Measurements from ENCODE around the gene CACNA1G.

Gene CACNA1G

DNA sequence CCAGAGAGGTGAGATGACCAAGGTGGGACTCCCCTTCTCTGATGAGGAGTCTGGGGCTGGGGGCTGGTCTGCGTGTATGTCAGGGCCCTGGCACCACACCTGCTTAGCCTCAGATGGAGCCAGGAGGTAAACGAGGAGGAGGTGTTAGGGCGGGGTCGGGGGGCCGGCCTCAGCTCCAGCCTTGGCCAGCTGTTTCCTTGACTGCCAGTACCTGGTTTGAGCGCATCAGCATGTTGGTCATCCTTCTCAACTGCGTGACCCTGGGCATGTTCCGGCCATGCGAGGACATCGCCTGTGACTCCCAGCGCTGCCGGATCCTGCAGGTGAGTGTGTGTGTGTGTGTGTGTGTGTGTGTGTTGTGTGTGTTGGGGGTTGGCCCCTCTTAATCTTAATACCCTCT lies 8.1 kb downstream of the CACNA1G start:
- no peak for DNase-seq (ENCODE audit: low spot score)

DNA sequence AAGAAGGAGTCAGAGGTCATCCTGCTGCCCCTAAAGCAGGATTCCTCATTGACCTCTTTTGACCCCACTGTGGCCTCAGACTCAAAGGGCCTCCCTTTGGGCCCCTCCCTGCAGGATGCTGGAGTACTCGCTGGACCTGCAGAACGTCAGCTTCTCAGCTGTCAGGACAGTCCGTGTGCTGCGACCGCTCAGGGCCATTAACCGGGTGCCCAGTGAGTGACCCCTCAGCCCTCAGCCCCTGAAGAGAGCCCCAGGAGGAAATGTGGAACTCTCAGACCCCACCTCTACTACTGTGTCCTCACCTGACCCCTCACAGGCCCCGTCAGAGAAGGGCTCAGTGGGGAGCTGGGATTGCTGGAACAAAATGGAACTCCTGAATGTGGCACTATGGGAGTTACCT lies 9.1 kb downstream of the CACNA1G start:
- no peak for DNase-seq (ENCODE audit: low spot score)

DNA sequence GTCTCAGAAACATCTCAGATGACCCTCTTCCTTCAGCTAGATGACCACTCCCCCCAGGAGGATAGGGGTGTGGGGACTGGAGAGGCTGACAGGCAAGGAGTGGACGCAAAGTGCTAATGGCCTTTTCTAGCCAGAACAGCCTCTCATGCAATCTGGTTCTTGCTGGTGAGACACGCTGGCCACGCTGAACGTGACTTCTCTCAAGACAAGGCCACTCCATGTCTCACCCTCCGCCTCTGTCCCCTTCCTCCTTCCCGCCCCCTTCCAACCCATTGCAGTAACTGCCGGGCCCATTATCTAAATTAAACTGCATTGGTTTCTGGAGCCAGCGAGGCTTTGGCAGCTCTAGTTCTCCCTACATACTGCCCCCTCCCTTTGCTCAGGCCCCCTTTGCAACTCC lies 9.5 kb downstream of the CACNA1G start:
- DNase-seq (ENCODE audit: low spot score) = no peak

DNA sequence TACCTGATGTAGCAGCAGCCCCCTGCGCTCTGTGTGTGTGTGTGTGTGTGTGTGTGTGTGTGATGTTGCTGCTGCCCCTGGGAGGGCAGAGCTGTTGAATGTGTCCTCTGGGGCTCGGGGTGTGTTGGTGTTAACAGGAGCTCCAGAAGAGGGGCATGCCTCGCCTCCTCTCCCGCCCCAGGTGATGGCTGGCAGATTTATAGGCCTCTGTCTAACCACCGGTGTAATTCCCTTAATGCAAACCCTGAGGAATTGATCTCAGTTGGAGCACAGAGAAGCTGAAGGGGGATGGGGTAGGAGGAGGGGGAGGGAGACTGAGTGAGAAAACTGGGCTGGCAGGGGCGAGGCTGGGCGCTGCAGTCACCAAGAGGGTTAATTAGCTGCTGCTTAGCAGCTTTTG lies 10.0 kb downstream of the CACNA1G start:
- DNase-seq (ENCODE audit: low spot score) = no peak

DNA sequence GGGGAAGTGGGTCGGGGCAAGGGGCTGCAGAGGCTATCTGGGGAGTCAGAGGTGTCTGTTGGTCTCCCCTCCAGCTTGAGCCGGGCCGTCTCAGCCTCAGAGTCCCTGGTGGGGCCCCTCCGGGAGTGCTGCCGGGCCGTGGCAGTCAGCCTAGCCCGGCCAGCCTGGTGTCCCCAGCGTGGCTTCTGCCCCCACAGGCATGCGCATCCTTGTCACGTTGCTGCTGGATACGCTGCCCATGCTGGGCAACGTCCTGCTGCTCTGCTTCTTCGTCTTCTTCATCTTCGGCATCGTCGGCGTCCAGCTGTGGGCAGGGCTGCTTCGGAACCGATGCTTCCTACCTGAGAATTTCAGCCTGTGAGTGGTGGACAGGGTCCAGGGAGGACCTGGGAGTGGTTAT lies 11.2 kb downstream of the CACNA1G start:
- DNase-seq (ENCODE audit: low spot score) = no peak

DNA sequence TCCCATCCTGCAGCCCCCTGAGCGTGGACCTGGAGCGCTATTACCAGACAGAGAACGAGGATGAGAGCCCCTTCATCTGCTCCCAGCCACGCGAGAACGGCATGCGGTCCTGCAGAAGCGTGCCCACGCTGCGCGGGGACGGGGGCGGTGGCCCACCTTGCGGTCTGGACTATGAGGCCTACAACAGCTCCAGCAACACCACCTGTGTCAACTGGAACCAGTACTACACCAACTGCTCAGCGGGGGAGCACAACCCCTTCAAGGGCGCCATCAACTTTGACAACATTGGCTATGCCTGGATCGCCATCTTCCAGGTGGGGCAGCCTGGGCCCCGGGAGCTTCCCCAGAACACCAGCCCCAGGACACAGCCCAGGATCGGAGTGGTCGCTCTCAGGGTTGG lies 12.0 kb downstream of the CACNA1G start:
- no peak for DNase-seq (ENCODE audit: low spot score)

DNA sequence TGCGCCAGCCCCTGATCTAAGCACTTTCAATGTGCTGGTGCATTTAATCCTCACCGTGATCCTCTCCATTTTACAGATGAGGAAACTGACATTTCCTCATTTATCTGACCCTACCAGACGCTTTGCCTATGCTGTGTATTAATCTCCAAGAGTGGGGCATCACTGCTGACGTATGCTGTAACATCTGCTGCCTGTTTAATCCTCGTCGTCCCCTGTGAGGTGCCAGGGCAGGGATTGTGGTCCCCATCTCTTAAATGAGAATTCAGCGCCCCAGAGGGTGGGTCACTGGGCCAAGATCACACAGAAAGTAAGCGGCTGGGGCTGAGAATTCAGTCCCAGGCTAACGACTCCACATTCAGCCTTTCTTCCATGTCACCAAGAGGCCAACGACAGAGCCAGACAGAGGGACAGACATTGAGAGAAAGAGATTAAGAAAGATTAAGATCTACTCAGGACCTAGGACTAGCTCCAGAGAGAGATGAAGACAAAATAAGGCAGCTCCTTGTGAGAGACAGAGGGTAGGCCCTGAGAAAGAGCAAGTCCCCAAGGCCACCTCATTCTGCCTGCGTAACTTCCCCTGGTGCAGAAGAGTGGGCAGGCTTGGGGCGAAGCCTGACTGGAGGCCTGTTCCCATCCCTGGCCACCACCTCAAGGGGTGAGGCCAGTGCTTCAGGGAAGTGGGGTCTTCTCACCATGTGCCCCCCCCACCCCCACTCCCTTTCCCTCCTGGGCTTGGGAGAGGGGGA lies 13.5 kb downstream of the CACNA1G start:
- no peak for DNase-seq (ENCODE audit: low spot score)

DNA sequence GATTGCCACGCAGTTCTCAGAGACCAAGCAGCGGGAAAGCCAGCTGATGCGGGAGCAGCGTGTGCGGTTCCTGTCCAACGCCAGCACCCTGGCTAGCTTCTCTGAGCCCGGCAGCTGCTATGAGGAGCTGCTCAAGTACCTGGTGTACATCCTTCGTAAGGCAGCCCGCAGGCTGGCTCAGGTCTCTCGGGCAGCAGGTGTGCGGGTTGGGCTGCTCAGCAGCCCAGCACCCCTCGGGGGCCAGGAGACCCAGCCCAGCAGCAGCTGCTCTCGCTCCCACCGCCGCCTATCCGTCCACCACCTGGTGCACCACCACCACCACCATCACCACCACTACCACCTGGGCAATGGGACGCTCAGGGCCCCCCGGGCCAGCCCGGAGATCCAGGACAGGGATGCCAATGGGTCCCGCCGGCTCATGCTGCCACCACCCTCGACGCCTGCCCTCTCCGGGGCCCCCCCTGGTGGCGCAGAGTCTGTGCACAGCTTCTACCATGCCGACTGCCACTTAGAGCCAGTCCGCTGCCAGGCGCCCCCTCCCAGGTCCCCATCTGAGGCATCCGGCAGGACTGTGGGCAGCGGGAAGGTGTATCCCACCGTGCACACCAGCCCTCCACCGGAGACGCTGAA lies 15.2 kb downstream of the CACNA1G start:
- DNase-seq (ENCODE audit: low spot score) = no peak

DNA sequence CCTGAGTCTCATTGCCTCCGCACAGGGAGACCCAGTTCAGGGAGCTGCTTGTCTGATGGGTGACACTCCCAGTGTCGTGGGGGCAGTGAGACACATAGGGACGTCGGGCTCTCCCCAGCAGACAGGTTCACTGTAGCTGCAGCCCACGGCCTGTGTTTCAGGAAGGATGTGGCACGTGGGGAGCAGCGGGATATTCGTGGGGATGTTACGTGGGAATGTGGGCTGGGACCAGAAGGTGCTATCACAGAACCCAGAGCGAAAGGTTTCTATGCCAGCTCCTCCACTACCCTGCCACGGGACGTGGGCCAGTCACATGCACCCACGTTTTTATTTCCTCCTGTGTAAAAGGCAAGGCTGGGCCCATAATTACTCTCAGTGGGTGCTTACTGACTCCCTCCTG lies 16.3 kb downstream of the CACNA1G start:
- no peak for DNase-seq (ENCODE audit: low spot score)

DNA sequence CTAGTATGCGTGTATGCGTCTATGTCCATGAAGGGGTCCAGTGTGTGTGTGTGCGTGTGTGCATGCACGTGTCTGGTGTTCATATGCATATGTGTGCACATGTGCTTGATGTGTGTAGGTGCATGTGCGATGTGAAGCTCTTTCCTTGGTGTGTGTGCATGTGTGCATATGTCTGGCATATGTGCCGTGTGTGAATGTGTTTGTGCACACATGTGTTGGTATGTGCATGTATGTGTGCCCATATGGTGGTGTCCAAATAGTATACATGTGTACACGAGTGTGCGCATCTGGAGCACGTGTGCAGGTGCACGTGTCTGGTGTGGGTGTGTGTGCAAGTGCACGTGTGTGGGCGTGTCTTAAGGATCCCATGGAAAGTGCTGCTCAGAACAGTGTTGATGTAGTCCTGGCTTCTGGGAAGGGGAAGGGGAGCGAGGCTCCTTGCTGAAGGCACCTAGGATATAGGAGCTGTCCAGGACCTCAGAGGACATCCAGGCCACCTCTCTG lies 17.0 kb downstream of the CACNA1G start:
- no peak for DNase-seq (ENCODE audit: low spot score)

DNA sequence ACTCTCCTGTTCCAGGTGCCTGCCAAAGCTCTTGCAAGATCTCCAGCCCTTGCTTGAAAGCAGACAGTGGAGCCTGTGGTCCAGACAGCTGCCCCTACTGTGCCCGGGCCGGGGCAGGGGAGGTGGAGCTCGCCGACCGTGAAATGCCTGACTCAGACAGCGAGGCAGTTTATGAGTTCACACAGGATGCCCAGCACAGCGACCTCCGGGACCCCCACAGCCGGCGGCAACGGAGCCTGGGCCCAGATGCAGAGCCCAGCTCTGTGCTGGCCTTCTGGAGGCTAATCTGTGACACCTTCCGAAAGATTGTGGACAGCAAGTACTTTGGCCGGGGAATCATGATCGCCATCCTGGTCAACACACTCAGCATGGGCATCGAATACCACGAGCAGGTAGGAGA lies 17.7 kb downstream of the CACNA1G start:
- no peak for DNase-seq (ENCODE audit: low spot score)

DNA sequence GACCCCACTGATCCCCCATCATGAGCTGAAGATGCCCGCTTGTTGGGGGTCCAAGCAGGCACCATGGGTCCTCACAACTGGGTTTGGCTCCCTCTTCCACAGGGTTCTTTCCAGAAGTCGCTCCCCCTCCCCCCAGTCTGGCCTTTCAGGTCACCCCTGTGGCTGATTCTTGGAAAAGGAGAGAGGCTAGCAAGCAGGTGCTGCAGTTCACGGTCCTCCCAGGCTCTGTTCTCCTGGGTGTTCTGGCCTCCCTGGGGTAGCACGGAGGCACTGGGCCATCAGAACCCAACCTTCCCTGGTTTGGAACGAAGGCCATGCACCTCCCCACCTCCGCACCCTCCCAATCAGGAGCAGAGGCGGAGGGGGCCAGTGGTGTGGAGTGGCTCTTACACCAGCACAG lies 18.9 kb downstream of the CACNA1G start:
- no peak for DNase-seq (ENCODE audit: low spot score)

DNA sequence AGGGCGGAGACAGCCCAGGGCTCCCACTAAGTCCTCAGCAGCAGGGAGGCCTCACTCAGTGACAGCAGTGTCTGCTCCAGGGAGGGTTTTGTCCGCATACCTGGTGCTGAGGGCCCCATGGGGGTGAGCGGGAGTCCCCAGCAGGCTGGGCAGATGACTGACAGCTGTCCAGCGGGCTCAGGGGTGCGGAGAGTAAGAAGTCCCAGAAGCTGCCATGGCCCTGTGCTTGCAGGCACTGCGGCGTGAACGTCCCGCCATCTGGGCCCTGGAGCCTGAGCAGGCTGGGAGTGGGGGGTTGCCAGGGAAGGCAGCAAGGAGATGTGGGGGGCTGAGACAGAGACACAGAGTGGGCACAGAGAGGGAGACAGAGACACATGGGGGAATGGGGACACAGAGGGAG lies 20.1 kb downstream of the CACNA1G start:
- DNase-seq (ENCODE audit: low spot score) = no peak

DNA sequence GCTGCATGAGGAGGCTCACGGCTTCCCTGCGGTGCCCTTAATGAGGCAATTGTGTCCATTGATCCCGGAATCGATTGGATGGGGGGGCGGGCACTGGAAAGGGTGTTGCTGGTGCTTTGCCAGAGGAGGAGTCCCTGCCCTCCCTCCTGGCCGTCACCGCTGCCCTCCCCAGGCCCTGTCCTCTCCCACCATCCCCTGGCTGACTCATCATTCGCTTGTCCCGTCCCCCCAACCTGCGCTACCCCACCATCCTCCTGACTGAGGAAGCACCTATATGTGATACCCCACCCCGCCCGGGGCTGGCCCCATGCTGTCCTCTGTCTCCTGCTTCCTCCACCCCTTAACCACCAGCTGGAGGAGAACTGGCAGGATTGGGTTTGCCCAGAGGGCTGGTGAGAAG lies 20.8 kb downstream of the CACNA1G start:
- no peak for DNase-seq (ENCODE audit: low spot score)

DNA sequence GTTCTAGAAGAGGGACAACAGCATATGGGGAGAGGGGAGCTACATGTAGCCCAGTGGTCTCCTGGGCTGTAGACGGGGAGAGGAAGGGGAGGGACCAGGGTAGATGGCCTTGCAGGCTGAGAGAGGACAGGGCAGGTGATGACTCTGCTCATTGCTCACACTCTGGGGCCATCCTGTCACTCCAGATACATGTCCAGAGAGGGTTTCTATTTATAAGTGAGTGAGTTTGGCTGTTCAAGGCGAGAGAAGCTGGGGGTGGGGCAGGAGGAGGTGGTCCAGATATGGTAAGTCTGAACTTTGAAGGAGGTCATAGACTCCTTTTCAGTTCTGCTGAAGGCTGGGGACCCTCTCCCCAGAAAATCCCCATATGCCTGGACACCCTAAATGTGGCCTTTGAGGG lies 22.2 kb downstream of the CACNA1G start:
- no peak for DNase-seq (ENCODE audit: low spot score)

DNA sequence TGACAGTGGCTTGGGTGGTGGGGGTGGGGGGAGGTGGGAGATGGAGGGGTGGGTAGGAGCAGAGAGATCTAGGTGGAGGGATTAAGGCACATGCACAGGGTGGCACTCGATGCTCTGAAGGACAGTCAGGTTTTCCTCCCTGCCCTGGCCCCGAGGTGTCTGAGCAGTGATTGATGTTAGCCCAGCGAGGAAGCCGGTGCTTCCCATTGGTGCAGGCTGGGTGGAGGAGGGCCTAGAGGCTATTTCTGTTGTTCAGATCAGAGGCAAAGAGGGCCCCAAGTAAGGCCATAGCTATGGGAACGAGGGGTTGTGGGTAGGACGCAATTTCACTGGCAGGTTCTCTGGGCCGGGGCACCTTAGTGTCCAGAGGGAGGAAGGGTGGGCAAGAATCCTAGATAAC lies 23.1 kb downstream of the CACNA1G start:
- DNase-seq (ENCODE audit: low spot score) = no peak

DNA sequence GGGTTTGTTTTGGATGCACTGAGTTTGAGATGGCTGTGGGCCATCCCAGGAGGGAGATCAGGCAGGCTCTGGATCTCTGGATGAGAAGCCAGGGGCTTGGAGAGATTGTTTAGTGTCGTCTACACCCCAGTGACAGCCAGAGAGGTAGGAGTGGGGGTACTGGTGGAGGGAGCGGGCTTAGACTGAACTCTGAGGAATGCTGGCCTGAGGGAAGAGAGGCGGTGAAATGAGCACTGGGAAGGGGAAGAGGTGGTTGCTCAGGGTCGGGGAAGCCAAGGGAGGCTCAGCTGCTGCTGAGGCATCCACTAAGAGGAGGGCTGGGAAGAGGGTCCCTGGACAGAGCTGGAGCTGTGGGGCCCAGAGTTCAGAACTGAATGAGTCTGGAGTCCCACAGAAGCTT lies 23.6 kb downstream of the CACNA1G start:
- DNase-seq (ENCODE audit: low spot score) = no peak

DNA sequence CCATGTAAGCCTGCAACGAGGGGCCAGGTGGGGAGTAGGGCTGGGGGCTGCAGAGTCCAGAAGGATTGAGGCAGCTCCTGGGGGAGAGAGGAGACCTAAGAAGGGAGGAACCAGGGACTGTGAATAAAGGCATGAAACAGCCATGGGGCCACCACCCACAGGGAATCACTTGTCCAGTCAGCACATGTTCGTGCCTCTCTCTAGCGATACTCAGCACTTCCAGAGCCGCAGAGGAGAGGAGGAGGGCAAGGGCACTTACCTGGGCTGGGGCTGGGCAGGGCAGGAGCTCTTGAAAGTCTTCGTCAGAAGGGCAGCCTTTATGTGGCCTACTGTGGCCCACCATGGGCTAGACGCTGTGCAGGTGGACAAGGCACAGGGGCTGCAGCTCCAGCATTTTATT lies 24.2 kb downstream of the CACNA1G start:
- DNase-seq (ENCODE audit: low spot score) = no peak

DNA sequence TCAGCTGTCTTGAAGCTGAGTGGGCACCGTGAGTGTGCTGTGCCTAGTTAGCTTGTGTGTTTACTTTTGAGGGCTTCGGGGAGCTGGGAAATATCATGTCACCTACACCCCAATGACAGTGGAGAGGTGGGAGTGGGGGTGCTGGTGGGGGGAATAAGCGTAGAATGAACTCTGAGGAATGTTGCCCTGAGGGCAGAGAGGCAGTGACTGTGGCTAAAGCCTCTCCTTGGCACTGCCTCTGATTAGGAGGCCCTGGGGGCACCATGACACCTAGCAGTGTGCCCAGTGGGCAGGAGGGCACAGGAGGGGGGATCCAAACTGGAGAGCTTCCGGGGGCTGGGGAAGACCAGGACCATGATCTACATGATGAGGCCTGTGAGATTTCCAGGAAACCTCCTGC lies 24.8 kb downstream of the CACNA1G start:
- no peak for DNase-seq (ENCODE audit: low spot score)

DNA sequence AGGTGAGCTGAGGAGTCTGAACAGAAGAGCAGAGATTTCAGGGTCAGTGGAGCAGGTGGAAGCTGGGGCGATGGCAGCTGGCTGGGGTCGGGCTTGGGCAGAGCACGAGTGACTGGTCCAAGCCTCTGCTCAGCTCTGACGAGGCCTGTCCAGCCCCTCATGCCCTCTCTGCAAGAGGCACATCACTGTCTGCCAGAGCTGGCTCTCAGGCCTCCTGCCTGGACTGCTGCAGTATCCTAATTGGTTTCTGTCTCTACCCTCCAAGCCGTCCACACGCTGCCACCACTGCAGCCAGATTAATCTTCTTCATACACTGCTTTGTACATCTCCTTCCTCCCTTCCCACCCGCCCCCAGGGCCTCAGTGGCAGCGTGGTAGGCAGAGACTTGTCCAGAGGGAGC lies 25.4 kb downstream of the CACNA1G start:
- no peak for DNase-seq (ENCODE audit: low spot score)

DNA sequence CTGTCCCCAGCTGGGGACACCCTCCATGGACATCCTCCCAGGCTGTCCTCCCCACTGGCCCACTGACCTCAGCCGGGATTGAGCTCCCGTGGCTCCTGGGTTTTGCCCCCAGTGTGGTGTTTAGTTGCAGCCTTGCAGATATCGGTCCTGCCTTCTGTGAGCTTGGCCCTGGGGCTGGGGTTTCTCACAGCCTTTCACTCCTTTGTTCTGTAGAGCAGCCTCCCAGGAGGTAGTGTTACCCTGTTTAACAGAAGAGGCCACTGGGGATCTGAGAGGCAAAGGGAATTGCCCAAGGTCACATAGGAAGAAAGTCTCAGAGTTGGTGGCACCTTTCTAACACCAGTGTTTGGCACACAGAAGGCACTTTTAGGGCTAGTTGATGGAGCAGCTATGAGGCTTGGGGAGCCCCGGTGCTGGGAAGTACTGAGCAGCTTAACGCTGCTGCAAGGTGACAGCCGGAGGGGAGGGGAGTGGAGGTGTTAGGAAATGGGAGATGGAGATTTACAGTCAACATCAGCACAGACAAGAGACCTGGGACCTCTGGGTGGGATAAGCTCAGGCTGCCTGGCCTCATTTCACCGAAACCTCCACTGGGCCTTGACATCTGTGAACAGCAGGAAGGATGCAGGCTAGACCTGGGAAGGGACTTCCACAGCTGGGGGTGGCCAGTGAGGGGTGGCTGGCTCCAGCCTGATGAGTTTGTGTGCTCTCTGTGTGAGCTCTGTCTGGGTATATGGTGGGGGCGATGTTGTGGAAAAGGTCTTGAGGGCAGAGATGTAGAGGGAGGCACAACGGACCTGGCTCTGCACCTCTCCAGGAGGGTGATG lies 26.1 kb downstream of the CACNA1G start:
- no peak for DNase-seq (ENCODE audit: low spot score)

DNA sequence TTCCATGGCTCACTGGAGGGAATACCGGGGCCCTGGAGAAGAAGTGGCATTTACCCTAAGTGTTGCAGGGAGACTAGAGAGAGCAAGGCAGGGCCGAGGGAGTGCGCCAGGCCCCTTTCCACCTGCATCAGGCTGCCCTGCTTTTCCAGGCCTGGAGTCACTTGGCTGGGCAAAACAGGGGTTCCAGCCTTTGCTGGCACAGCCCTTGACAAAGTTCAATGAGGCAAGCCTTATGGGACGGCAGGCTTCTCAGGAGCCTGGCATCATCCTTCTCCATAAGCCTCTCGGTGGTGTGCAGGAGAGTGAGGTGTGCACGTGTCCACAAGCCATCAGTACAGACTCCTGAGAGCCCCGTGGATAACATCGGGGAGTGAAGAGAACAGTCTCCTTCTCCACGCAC lies 27.1 kb downstream of the CACNA1G start:
- DNase-seq (ENCODE audit: low spot score) = no peak

DNA sequence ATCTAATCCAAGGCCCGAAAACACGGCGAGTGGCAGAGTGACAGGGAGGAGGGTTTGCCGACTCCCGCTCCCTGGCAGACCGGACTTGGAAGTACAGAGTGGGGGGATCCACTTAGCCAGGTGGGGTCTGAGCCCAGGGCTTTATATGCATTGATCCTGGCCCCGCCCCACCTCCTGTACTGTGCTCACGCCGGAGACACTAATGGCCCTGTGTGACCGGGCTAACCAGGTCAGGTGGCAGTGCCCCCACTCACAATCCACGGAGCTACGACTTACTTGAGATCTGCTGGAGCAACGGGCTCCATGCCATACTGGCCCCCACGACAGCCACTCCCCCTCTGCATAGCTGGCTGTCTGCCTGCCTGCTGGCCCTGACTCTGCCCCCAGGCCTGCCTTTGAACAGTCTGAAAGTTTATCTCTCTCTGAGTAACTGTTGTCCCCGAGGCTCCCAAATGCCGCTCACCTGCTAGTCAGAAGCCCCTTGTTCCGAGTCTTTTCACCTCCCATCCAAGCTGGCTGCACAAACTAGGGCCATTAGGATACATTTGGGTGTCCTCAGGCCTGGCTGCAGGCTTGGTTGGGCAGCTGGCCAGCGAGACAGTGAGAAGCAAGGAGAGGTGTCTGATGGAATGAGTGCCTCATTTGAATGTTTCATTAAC lies 28.0 kb downstream of the CACNA1G start:
- no peak for DNase-seq (ENCODE audit: low spot score)

Data from kidney capillary endothelial cell (primary cell).